ENCODE data around the gene ASPM. TPM values are rescaled to one million over a fixed set of nuclear protein-coding genes. Genes with fewer than 3 reads are reported as not detected.
A peak's percentile ranks its signal among the peaks of the same experiment; 100 is the strongest.

The ASPM gene, protein sequence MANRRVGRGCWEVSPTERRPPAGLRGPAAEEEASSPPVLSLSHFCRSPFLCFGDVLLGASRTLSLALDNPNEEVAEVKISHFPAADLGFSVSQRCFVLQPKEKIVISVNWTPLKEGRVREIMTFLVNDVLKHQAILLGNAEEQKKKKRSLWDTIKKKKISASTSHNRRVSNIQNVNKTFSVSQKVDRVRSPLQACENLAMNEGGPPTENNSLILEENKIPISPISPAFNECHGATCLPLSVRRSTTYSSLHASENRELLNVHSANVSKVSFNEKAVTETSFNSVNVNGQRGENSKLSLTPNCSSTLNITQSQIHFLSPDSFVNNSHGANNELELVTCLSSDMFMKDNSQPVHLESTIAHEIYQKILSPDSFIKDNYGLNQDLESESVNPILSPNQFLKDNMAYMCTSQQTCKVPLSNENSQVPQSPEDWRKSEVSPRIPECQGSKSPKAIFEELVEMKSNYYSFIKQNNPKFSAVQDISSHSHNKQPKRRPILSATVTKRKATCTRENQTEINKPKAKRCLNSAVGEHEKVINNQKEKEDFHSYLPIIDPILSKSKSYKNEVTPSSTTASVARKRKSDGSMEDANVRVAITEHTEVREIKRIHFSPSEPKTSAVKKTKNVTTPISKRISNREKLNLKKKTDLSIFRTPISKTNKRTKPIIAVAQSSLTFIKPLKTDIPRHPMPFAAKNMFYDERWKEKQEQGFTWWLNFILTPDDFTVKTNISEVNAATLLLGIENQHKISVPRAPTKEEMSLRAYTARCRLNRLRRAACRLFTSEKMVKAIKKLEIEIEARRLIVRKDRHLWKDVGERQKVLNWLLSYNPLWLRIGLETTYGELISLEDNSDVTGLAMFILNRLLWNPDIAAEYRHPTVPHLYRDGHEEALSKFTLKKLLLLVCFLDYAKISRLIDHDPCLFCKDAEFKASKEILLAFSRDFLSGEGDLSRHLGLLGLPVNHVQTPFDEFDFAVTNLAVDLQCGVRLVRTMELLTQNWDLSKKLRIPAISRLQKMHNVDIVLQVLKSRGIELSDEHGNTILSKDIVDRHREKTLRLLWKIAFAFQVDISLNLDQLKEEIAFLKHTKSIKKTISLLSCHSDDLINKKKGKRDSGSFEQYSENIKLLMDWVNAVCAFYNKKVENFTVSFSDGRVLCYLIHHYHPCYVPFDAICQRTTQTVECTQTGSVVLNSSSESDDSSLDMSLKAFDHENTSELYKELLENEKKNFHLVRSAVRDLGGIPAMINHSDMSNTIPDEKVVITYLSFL (N-terminal part only)
- 0.46 and 0.69 TPM in 2 replicates for total RNA-seq

DNA sequence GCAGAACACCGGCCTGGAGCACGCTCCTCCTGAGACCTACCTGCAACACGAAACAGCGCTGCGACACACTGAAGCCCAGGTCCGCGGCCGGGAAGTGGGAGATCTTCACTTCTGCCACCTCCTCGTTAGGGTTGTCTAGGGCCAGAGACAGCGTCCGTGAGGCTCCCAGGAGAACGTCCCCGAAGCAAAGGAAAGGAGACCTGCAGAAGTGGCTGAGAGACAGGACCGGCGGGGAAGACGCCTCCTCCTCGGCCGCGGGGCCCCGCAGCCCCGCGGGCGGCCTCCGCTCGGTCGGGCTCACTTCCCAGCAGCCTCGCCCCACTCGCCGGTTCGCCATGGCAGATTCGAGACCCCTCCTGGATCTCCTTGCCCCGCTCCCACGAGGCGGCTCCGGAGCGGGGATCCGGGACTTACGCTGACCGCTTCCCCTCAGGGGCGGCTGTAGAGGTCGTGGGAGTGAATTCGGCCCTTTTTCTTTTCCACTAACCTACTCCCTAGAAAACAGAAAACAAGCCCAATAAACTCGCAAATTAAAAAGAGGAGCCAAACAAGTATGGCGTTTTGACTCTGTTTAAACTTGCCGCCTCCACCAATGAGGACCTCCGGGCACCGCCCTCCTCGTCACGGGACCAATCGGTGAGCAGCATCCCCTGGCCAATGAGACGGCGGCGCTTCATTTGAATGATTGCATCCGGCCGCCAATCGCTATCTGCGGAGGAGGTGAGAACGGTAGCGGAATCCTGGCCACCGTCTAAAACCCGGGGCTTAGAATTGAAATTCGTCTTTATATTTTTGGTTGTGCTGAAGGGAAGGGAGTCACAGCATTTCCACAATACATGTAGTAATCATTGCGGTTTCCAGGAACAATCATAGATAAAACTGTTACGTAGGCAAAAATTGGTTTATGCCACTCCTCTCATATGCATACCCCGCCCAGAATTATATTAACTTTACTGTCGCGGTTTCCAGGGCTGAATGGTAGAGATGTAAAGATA is at the start of gene ASPM:
Gene ASPM, minus strand, starts transcription at position 569 of the 995 bp plus-strand sequence. Its CDS starts 232 bp downstream, at position 337.
- Mint-ChIP-seq H3K4me3 (peak within 1 kb of the TSS; percentile 94), H3K27ac (peak within 1 kb of the TSS; percentile 90), H3K4me1 (peaks cover 29% of the 10 kb centered on the region), H3K36me3 (ENCODE audit: low read depth) (peaks cover 5% of the 10 kb centered on the region), H3K9me3 (no peaks in the 10 kb centered on the region), H3K27me3 (no peaks in the 10 kb centered on the region)
- intact Hi-C loops (cut with micrococcal nuclease) = loop anchor here (10.0 kb wide), 1 partner anchor 768 kb away; the partner anchor contains the start of gene LHX9
- TF ChIP-seq, protein P1, sequence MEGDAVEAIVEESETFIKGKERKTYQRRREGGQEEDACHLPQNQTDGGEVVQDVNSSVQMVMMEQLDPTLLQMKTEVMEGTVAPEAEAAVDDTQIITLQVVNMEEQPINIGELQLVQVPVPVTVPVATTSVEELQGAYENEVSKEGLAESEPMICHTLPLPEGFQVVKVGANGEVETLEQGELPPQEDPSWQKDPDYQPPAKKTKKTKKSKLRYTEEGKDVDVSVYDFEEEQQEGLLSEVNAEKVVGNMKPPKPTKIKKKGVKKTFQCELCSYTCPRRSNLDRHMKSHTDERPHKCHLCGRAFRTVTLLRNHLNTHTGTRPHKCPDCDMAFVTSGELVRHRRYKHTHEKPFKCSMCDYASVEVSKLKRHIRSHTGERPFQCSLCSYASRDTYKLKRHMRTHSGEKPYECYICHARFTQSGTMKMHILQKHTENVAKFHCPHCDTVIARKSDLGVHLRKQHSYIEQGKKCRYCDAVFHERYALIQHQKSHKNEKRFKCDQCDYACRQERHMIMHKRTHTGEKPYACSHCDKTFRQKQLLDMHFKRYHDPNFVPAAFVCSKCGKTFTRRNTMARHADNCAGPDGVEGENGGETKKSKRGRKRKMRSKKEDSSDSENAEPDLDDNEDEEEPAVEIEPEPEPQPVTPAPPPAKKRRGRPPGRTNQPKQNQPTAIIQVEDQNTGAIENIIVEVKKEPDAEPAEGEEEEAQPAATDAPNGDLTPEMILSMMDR (IDR thresholded peaks at IDR 0.05) = no peak
- ChIA-PET POLR2A (no interaction called here), CTCF (no interaction called here)
- DNase-seq (peak; percentile 86), ATAC-seq (ENCODE audit: low read depth) (peak; percentile 100)

DNA sequence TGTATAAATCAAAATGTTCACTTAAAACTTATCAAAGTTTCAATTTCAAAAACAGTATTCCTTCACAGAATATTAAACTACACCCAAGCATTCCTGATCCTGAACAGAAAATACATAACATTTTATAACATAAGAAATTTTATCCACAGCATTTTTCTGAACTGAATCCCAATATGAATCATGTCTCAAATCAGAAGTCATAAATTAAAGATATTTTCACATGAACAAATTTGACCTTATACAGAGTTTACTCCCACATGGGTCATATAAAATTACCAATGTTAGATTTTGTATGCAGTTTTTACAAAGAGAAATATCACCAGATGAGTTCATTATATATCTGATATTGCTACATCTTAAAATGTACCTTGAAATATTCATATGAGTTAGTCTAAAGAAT is 48.6 kb upstream of the ASPM start:
- CTCF ChIA-PET = no interaction called here
- Mint-ChIP-seq H3K4me1 (peaks cover 54% of the 10 kb centered on the region), H3K27me3 (no peaks in the 10 kb centered on the region), H3K9me3 (no peaks in the 10 kb centered on the region), H3K27ac (no peak overlapping the region), H3K36me3 (ENCODE audit: low read depth) (peaks cover 9% of the 10 kb centered on the region), H3K4me3 (no peak overlapping the region)
- no peak for ATAC-seq (ENCODE audit: low read depth)
- TF ChIP-seq, protein P1 (IDR thresholded peaks at IDR 0.05) = no peak
- POLR2A ChIA-PET = no interaction called here
- intact Hi-C loops (cut with micrococcal nuclease) = no loop called here
- no peak for DNase-seq

DNA sequence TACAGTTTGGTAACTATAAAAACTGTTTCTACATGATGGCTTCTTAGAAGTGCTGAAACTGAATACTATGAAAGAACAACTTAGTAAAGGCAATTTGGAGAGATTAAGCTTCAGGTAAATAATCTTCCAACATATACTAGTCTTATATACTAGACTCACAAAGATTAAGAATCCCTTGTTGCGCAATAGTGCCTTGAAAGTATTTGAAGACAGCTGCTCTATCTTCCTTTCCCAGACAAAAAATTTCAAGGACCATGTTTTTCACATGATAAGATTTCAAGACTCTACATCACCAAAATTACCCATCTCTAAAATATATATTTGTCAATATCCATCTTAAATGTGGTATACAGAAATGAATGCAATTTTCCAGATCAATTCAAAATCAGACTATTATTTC is 37.7 kb upstream of the ASPM start:
- CTCF ChIA-PET = no interaction called here
- no peak overlapping the region for H3K27ac Mint-ChIP-seq
- TF ChIP-seq, protein P1 (IDR thresholded peaks at IDR 0.05) = no peak

DNA sequence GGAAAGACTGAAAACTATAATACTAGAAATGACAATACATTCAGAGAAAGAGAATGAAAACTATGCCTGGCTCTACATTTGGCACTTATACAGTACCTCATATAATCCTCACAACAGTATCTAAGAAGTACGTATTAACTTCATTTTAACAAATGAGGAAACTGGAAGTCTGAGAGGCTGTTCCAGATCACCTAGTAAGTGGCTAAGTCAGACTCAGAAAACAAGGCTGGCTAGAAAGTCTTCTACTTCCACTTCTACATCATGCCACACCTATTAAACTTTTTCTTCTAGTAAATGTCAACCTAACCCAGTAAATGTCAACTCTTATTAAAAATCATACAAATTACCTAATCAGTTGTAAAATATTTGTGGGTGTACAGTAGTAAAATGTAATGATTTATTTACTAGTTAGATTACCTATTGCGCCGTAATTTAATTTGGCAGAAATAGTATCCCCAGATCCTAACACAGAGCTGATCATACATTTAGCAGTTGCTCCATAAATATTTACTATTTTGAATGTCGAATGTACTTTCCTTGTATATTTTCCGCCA is 36.8 kb upstream of the ASPM start:
- no peak for DNase-seq
- H3K27ac Mint-ChIP-seq = no peak overlapping the region
- intact Hi-C loops (cut with micrococcal nuclease) = loop anchor here (5.0 kb wide), 2 partner anchors 339 to 734 kb away; partner anchors contain the start of gene LHX9

More for the DNA sequence above, 37.7 kb upstream of the ASPM start:
- H3K36me3 Mint-ChIP-seq (ENCODE audit: low read depth) = peaks cover 73% of the 10 kb centered on the region
- H3K9me3 Mint-ChIP-seq = no peaks in the 10 kb centered on the region
- H3K27me3 Mint-ChIP-seq = no peaks in the 10 kb centered on the region
- DNase-seq (no peak), ATAC-seq (ENCODE audit: low read depth) (no peak)
- POLR2A ChIA-PET = no interaction called here
- peaks cover 21% of the 10 kb centered on the region for H3K4me1 Mint-ChIP-seq
- intact Hi-C loops (cut with micrococcal nuclease) = loop anchor here (5.0 kb wide), 2 partner anchors 338 to 733 kb away; partner anchors contain the start of gene LHX9
- no peak overlapping the region for H3K4me3 Mint-ChIP-seq

More for the DNA sequence above, 36.8 kb upstream of the ASPM start:
- Mint-ChIP-seq H3K36me3 (ENCODE audit: low read depth) (peaks cover 74% of the 10 kb centered on the region), H3K27me3 (no peaks in the 10 kb centered on the region), H3K4me1 (peaks cover 21% of the 10 kb centered on the region), H3K4me3 (no peak overlapping the region), H3K9me3 (no peaks in the 10 kb centered on the region)
- TF ChIP-seq, protein P1 (IDR thresholded peaks at IDR 0.05) = no peak
- ATAC-seq (ENCODE audit: low read depth) = no peak
- POLR2A ChIA-PET = no interaction called here
- CTCF ChIA-PET = no interaction called here
